GM12892 (cell line): ENCODE measurements around the gene C11orf24.

Experiments used
- POLR2A ChIP-seq: IDR thresholded peaks from 2 replicates; pipeline ENCODE4 v1.6.1; 2011; ENCODE audit warnings: low read depth, low read length, control low read depth
- POLR2AphosphoS5 ChIP-seq: IDR thresholded peaks from 2 replicates; pipeline ENCODE4 v1.6.1; 2011; ENCODE audit warnings: low read depth, low read length, control low read depth
- TAF1 ChIP-seq: IDR thresholded peaks from 2 replicates; pipeline ENCODE4 v1.6.1; 2011; ENCODE audit warnings: low read depth, mild to moderate bottlenecking, control low read depth, low read length, borderline replicate concordance

DNA sequence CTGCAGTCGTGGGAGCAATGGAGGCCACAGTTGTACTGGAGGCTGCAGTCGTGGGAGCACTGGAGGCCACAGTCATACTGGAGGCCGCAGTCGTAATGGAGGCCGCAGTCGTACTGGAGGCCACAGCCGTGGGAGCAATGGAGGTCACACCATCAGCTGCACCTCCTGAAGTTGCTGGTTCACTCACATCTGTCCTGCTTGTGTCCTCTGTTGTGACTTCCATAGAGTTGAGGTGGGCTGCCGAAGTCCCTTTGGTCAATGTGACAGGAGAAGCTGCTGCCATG, 9.3 kb downstream of the C11orf24 start:
- TF ChIP-seq POLR2A (no peak), POLR2AphosphoS5 (no peak), TAF1 (no peak)
